OCI-LY3 (cell line): ENCODE measurements around the gene CEP112.

Experiments used
- H2AFZ ChIP-seq: fragments of 200-600, 300-600 bp; shearing (Covaris generic); 2 replicates; pipeline ENCODE4 v1.6.0; 2014; ENCODE audit warnings: antibody characterized with exemption, low read depth, low read length
- H3K27ac ChIP-seq: fragments of 200-600, 300-600 bp; sonication (generic); 2 replicates; pipeline ENCODE4 v1.5.1; 2014; ENCODE audit warnings: mild to moderate bottlenecking, low read length, moderate library complexity, mixed read lengths
- H3K27me3 ChIP-seq: fragments of 200-600, 300-600 bp; sonication (generic); 2 replicates; pipeline ENCODE4 v1.6.1; 2014; ENCODE audit warnings: low read depth, low read length, mixed read lengths
- H3K36me3 ChIP-seq: fragments of 200-600, 300-600 bp; sonication (generic); replicated peaks from 2 replicates; pipeline ENCODE3; 2014; ENCODE audit warnings: low read depth, low read length, mixed read lengths
- H3K4me1 ChIP-seq: fragments of 300-600, 200-600 bp; sonication (generic); 2 replicates; pipeline ENCODE4 v1.6.1; 2014; ENCODE audit warnings: low read length, mixed read lengths
- H3K4me2 ChIP-seq: fragments of 200-600, 300-600 bp; sonication (generic); 2 replicates; pipeline ENCODE4 v1.6.1; 2014; ENCODE audit warnings: low read length, mixed read lengths
- H3K4me3 ChIP-seq: fragments of 300-600, 200-600 bp; sonication (generic); 2 replicates; pipeline ENCODE4 v1.5.1; 2014; ENCODE audit warnings: antibody characterized with exemption, mild to moderate bottlenecking, low read length, moderate library complexity
- H3K79me2 ChIP-seq: fragments of 300-600, 200-600 bp; shearing (Covaris generic); 2 replicates; pipeline ENCODE4 v1.6.1; 2014; ENCODE audit warnings: mild to moderate bottlenecking, low read length, mixed read lengths
- H3K9ac ChIP-seq: fragments of 300-600, 200-600 bp; shearing (Covaris generic); 2 replicates; pipeline ENCODE4 v1.6.0; 2014; ENCODE audit warnings: mild to moderate bottlenecking, low read length, moderate library complexity
- H3K9me3 ChIP-seq: fragments of 200-600, 300-600 bp; shearing (Covaris generic); 2 replicates; pipeline ENCODE4 v1.6.1; 2014; ENCODE audit warnings: low read length, mixed read lengths; ENCODE audit not compliant: insufficient read depth
- H4K20me1 ChIP-seq: fragments of 200-600, 300-600 bp; sonication (generic); 2 replicates; pipeline ENCODE4 v1.6.1; 2016; ENCODE audit warnings: low read length, mixed read lengths; ENCODE audit not compliant: insufficient read depth
- CTCF ChIP-seq: fragments of 200-600, 300-600 bp; sonication (generic); IDR thresholded peaks from 2 replicates; pipeline ENCODE4 v1.5.1; 2014; ENCODE audit warnings: antibody characterized with exemption, low read length, low read depth
- EZH2phosphoT487 ChIP-seq: fragments of 200-600 bp; shearing (Covaris generic); IDR thresholded peaks from 2 replicates; pipeline ENCODE4 v1.6.1; 2018; ENCODE audit warnings: antibody characterized with exemption, mixed run types, low read depth

The CEP112 gene

GRCh38 chr17:65609286-65609685, 582.6 kb downstream of the CEP112 start:
- H3K36me3 ChIP-seq, result no peaks in the 10 kb centered on the region
- no peak overlapping the region for H2AFZ ChIP-seq
- H3K79me2 ChIP-seq, result no peaks in the 10 kb centered on the region
- H3K27ac ChIP-seq, result no peak overlapping the region
- H3K9me3 ChIP-seq, result no peaks in the 10 kb centered on the region
- no peaks in the 10 kb centered on the region for H3K4me1 ChIP-seq
- H3K9ac ChIP-seq, result no peak overlapping the region
- no peak overlapping the region for H3K4me2 ChIP-seq
- H3K27me3 ChIP-seq, result no peaks in the 10 kb centered on the region
- no peaks in the 10 kb centered on the region for H4K20me1 ChIP-seq
- H3K4me3 ChIP-seq, result no peak overlapping the region
- TF ChIP-seq EZH2phosphoT487 (no peak), CTCF (no peak)

GRCh38 chr17:65604070-65604469, 587.9 kb downstream of the CEP112 start:
- H4K20me1 ChIP-seq, result no peaks in the 10 kb centered on the region
- H3K27ac ChIP-seq, result no peak overlapping the region
- H3K79me2 ChIP-seq, result no peaks in the 10 kb centered on the region
- no peak overlapping the region for H3K4me3 ChIP-seq
- no peaks in the 10 kb centered on the region for H3K27me3 ChIP-seq
- H3K9me3 ChIP-seq, result no peaks in the 10 kb centered on the region
- no peak overlapping the region for H3K9ac ChIP-seq
- H3K36me3 ChIP-seq, result no peaks in the 10 kb centered on the region
- no peak for TF ChIP-seq EZH2phosphoT487
- TF ChIP-seq CTCF, result no peak
- no peak overlapping the region for H3K4me2 ChIP-seq
- no peak overlapping the region for H2AFZ ChIP-seq
- H3K4me1 ChIP-seq, result no peaks in the 10 kb centered on the region

GRCh38 chr17:65601881-65602280, 590.1 kb downstream of the CEP112 start:
- H3K4me3 ChIP-seq, result no peak overlapping the region
- no peaks in the 10 kb centered on the region for H3K36me3 ChIP-seq
- H3K4me2 ChIP-seq, result no peak overlapping the region
- H2AFZ ChIP-seq, result no peak overlapping the region
- no peak overlapping the region for H3K27ac ChIP-seq
- TF ChIP-seq CTCF (no peak), EZH2phosphoT487 (no peak)
- H3K4me1 ChIP-seq, result no peaks in the 10 kb centered on the region
- H4K20me1 ChIP-seq, result no peaks in the 10 kb centered on the region
- no peaks in the 10 kb centered on the region for H3K9me3 ChIP-seq
- H3K27me3 ChIP-seq, result no peaks in the 10 kb centered on the region
- H3K9ac ChIP-seq, result no peak overlapping the region
- H3K79me2 ChIP-seq, result no peaks in the 10 kb centered on the region

- Histone ChIP-seq H3K4me3 (no peak overlapping the region), H3K79me2 (no peaks in the 10 kb centered on the region), H3K9me3 (no peaks in the 10 kb centered on the region), H3K27me3 (no peaks in the 10 kb centered on the region), H3K4me1 (no peaks in the 10 kb centered on the region), H3K9ac (no peak overlapping the region), H4K20me1 (no peaks in the 10 kb centered on the region), H3K36me3 (no peaks in the 10 kb centered on the region), H3K4me2 (no peak overlapping the region), H2AFZ (no peak overlapping the region), H3K27ac (no peak overlapping the region)
- TF ChIP-seq CTCF, result no peak
- TF ChIP-seq EZH2phosphoT487, result no peak
These were observed 590.8 kb downstream of the CEP112 start for GRCh38 chr17:65601145-65601544.
